HG03575 (cell line): Measurements from ENCODE around the gene AGT.
"Not testable (repeated sequence)": the region's sequence is repeated elsewhere in the genome, so short reads cannot be mapped to it uniquely, and the experiment has no call there.

Experiments used
- ATAC-seq: cut with Tn5 transposase; IDR thresholded peaks from one replicate; pipeline ENCODE4 v1.9.1; 2021; ENCODE audit not compliant: unreplicated experiment, insufficient number of reproducible peaks, low FRiP score; ENCODE audit errors: extremely low read depth

AGT gene

GRCh38 chr1:230668227-230668626, 45.7 kb downstream of the AGT start:
- ATAC-seq, result no peak

GRCh38 chr1:230661976-230662375, 51.9 kb downstream of the AGT start:
- no peak for ATAC-seq

GRCh38 chr1:230658691-230659090, 55.2 kb downstream of the AGT start:
- ATAC-seq, result no peak

GRCh38 chr1:230658103-230658502, 55.8 kb downstream of the AGT start:
- ATAC-seq, result not testable (repeated sequence)

GRCh38 chr1:230656719-230657118, 57.2 kb downstream of the AGT start:
- not testable (repeated sequence) for ATAC-seq
